GM03348 (cell line): Measurements from ENCODE around the gene ANKRD55.
"Not testable (repeated sequence)": the region's sequence is repeated elsewhere in the genome, so short reads cannot be mapped to it uniquely, and the experiment has no call there.

ENCODE experiments used
- DNase-seq: peaks from one replicate; pipeline ENCODE4 v3.0.0; 2012; ENCODE audit warnings: low spot score

ANKRD55 gene

GRCh38 chr5:56253126-56253525, 20.0 kb upstream of the ANKRD55 start:
- no peak for DNase-seq

DNA sequence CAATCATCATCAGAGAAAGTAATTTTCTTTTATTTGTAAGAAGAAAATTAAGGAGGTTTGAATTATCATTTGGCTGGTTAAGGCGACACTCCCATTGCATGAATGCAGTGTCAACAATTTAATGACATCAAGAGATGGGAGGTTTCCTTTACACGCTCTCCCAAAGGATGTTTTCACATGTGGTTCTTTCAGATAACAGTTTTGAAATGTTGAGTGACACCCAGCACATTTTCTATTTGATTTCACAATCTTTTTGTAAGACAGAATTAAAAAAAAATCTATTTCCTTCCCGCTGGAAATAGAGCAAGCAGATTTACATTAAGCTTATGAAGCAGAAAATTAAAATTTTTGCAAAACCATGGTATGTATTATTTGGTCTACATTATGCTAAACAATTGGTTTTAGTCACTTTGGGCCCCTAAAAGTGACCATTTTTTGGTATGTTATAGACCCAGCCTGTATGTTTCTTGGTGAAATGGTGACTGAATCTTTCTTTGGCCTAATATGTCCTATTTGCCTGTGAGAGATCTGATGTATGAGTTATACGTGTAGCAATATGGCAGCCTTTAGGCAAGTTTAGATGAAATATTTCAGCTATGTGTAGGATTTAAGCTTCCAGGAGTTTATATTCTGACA, 18.9 kb upstream of the ANKRD55 start:
- DNase-seq = no peak

DNA sequence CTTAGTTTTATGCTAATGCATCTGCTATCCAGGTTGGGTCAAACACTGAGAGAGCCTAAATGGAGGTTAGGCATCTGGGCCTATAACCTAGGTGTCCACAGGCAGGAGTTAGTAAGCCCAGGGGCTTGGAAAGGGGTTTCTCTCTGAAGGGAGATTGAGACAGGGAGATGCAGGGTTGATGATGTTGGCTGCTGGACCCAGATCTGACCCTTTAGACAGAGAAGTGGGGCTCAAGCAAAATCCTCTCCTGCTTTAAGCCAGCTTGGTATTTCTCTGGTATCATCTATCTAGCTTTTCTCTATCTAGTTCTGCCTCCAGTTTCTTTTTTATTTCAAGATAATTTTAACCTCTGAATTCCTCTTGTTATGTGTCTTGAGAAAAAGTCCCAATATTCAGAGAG, 18.3 kb upstream of the ANKRD55 start:
- DNase-seq = no peak

- no peak for DNase-seq
These were observed 16.9 kb upstream of the ANKRD55 start for GRCh38 chr5:56250011-56250410.

DNA sequence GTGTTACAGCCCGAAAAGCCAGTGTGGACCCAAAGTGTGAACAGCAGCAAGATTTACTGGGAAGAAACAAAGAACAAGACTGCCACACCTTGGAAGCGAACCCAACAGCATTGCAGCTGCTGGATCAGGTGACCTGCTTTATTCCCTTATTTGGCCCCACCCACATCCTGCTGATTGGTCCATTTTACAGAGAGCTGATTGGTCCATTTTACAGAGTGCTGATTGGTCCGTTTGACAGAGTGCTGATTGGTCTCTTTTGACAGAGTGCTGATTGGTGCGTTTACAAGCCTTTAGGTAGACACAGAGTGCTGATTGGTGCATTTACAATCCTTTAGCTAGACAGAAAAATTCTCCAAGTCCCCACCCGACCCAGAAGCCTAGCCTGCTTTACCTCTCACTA, 16.0 kb upstream of the ANKRD55 start:
- DNase-seq = not testable (repeated sequence)

GRCh38 chr5:56247592-56247991, 14.5 kb upstream of the ANKRD55 start:
- peak; percentile 70 for DNase-seq

- DNase-seq = no peak
These were observed 13.6 kb upstream of the ANKRD55 start for GRCh38 chr5:56246769-56247168.

DNA sequence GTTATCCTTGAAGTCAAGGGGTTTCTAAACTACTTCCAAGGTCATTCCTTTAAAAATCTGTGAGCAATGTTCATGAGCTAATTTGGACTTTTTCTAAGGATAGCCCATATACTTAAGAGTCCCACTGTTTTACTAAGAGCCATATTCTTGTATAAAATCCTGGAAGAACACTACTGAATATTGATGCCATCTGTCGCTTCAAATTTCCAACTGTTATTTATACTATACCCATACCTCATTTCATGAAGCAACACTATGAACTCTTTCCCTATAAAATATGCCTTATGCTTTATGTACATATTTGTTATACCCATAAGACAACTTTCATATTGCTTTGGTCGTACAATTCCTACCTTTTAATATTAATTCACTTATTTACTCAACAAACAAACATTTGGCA, 12.4 kb upstream of the ANKRD55 start:
- DNase-seq = no peak

DNA sequence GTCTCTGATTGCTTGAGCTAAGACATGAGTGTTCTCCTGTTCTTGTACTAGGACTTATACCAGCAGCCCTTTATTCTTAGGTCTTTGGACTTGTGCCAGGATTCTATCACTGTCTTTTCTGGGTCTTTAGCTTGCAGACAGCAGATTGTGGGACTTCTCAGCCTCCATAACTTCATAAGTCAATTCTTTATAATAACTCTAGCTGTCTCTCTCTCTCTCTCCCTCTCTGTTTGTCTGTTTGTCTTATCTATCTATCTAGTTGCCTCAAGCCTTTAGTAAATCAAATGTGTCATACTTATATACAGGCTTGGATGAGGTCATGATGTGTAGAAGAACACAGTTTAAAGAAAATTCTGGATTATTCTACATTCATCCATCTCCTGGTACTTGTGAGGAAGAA, 11.5 kb upstream of the ANKRD55 start:
- DNase-seq = no peak

DNA sequence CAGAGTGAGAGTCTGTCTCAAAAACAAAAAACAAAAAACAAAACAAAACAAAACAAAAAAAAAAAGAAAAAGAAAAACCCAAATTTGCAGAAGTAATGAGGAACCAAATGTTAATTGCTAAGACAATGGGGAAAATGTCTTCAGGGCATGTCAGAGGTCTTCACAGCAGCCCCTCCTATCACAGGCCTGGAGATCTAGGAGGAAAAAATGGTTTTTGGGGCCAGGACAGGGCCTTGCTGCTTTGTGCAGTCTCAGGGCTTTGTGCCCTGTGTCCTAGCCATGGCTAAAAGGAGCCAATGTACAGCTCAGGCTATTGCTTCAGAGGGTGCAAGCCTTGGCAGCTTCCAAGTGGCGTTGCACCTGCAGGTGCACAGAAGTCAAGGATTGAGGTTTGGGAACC, 9.1 kb upstream of the ANKRD55 start:
- not testable (repeated sequence) for DNase-seq

DNA sequence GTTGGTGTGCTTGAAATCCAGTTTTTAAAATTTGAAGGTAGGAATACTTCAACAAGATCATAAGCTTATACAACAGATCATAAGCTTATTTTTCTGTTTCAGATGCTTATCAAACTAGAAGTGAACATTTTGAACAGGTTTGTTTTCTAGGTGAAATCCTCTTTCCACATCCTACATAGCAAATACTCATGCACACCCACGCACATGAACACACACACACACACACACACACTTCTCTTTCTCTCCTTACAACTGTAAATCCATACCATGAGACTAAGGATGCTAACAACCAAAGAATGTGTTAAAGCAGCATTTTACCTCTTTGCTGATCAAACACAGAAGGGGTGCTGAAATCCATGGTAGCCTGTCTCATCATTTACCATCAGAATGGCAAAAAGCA, 592 bp downstream of the ANKRD55 start:
- no peak for DNase-seq

DNA sequence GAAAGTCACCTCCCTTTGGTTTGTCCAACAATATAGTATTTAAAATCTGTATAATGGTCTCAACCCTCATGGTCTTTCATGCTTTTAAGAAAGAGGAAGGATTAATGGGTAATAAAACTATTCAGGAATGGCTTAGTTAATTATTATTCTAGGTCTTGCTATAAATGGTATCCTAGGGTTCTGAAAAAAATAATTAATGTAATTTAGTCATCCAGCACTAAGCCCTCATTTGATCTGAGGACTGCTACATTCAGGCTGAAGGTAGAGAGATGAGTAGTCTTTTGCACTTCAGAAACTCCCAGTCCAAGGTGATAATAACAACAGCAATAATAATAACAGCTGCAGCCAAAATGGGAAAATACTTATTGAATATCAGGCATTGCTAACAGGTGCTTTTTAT, 2.6 kb downstream of the ANKRD55 start:
- no peak for DNase-seq

DNA sequence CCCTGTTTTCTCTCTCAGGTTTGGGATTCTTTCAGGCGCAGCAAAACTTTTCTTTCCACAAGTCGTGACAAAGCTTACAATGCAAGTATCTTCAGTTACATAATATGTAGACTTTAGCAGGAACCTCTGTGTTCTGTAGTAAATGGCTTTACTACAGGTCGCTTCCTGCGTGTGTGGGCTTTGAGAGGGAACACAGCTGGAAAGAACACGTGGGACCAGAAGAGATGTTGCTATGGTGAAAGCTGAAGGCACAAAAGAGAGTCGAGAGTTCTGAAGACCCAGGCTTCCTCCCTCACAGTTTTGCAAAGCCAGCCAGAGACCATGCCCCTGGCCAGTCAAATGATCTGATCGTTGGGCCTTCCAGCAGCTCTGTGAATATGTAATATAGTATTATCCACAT, 4.0 kb downstream of the ANKRD55 start:
- no peak for DNase-seq

DNA sequence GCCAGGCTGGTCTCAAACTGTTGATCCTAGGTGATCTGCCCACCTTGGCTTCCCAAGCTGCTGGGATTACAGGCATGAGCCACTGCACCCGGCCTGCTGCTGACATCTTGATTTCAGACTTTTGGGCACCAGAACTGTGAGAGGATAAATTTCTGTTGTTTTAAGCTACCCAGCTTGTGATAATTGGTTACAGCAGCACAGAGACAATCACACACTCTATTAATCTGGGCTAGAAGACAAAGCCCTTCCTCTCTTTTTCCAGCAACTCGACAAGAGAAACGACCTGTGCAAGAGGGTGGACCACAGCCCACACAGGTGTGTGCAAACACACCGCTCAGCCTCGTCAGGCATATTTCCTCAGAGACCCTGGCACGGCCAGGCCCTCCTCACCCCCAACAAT, 4.5 kb downstream of the ANKRD55 start:
- DNase-seq = no peak

DNA sequence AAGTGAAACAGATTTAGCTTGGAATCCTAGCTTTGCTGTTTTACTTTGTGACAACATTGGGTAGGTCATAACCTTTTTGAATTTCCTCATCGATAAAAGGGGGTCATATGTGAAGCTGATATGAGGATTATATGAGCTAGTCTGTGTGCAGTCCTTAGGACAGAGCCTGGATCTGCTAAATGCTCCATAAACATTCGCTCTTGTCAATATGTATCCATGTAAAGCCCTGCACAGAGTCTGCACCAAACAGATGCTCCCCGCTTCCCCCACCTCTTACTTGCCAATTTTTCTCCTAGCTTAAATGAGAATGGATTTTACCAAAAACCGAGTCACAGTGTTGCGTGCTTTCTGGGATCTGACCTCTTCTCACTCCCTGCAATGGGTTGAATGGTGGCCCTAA, 5.4 kb downstream of the ANKRD55 start:
- no peak for DNase-seq

DNA sequence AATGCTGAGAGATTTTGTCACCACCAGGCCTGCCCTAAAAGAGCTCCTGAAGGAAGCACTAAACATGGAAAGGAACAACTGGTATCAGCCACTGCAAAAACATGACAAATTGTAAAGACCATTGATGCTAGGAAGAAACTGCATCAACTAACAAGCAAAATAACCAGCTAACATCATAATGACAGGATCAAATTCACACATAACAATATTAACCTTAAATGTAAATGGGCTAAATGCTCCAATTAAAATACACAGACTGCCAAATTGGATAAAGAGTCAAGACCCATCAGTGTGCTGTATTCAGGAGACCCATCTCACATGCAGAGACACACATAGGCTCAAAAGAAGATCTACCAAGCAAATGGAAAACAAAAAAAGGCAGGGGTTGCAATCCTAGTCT, 9.8 kb downstream of the ANKRD55 start:
- DNase-seq = not testable (repeated sequence)

GRCh38 chr5:56221601-56222000, 11.5 kb downstream of the ANKRD55 start:
- DNase-seq = not testable (repeated sequence)

DNA sequence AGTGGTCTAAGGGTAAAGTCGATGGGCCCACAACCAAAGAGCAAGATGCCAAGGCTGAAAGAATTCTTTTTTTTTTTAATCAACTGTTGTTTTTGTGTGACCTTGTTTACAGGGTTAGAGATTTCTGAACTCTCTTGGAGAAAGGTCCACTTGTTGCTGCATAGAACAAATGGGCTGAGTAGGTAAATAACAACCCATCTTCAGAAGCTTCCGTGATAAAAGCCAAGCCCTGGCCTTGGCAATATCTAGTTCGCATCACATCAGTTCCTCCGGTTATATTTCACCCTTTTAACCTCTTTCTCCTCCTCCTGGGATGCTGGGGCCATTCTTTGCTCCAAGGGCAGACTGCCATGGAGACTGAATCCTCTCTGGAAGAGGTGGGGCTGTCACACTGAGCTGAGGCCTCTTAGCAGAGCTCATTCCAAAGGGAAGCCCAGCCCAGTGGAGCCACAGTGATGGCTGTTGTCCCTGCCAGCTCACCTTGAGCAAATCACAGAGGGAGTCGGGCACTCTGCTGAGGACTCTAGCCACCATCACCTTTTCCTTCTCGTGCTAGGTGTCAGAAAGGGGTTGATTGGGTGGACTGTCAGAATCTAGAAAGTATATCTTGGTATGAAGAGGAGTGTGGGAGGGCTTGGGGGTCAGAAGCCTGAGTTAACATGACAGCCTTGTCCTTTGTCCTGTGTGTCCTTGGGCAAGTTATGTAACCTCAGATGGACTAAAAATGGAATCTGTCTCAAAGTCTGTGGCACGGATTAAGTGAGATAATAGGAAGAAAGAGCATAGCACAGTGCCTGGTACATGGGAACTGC, 17.9 kb downstream of the ANKRD55 start:
- DNase-seq = no peak

- not testable (repeated sequence) for DNase-seq
These were observed 19.1 kb downstream of the ANKRD55 start for GRCh38 chr5:56213886-56214535.

GRCh38 chr5:56212130-56212879, 20.8 kb downstream of the ANKRD55 start:
- no peak for DNase-seq

GRCh38 chr5:56211298-56211865, 21.7 kb downstream of the ANKRD55 start:
- DNase-seq = peak; percentile 86

- no peak for DNase-seq
These were observed 24.4 kb downstream of the ANKRD55 start for GRCh38 chr5:56208681-56209080.
